H9 (cell line): ENCODE data around the gene NPS. TPM values are rescaled to one million over a fixed set of nuclear protein-coding genes. Genes with fewer than 3 reads are reported as not detected.

ENCODE experiments used
- DNase-seq: peaks from one replicate; pipeline ENCODE4 v3.0.0-alpha.2; 2017
- H2AFZ ChIP-seq: one replicate; pipeline ENCODE4 v1.6.1; 2013; ENCODE audit warnings: mild to moderate bottlenecking, low read length, control low read depth, moderate library complexity
- H2AK5ac ChIP-seq: 2 replicates; pipeline ENCODE4 v1.6.1; 2013; ENCODE audit warnings: low read length, control low read depth, mixed read lengths; ENCODE audit not compliant: insufficient read length
- H2BK120ac ChIP-seq: one replicate; pipeline ENCODE4 v1.6.1; 2013; ENCODE audit warnings: low read depth, mild to moderate bottlenecking, low read length, control low read depth, inconsistent platforms; ENCODE audit not compliant: poor library complexity, severe bottlenecking
- H2BK12ac ChIP-seq: 2 replicates; pipeline ENCODE4 v1.6.1; 2013; ENCODE audit warnings: low read length, control low read depth, mixed read lengths, low read depth; ENCODE audit not compliant: insufficient read length
- H2BK15ac ChIP-seq: 2 replicates; pipeline ENCODE4 v1.6.1; 2013; ENCODE audit warnings: low read depth, low read length, control low read depth
- H2BK20ac ChIP-seq: one replicate; pipeline ENCODE4 v1.6.1; 2013; ENCODE audit warnings: low read depth, mild to moderate bottlenecking, low read length, control low read depth, inconsistent platforms; ENCODE audit not compliant: poor library complexity, severe bottlenecking
- H2BK5ac ChIP-seq: 2 replicates; pipeline ENCODE4 v1.6.1; 2013; ENCODE audit warnings: low read length, control low read depth, mixed read lengths; ENCODE audit not compliant: insufficient read length
- H3K14ac ChIP-seq: 2 replicates; pipeline ENCODE4 v1.6.1; 2013; ENCODE audit warnings: low read length, control low read depth; ENCODE audit not compliant: insufficient read depth
- H3K18ac ChIP-seq: 2 replicates; pipeline ENCODE4 v1.6.1; 2013; ENCODE audit warnings: low read depth, mild to moderate bottlenecking, mixed read lengths, low read length, control low read depth; ENCODE audit not compliant: insufficient read length
- H3K23ac ChIP-seq: 2 replicates; pipeline ENCODE4 v1.6.1; 2013; ENCODE audit warnings: low read length, control low read depth, mixed read lengths, low read depth; ENCODE audit not compliant: insufficient read length
- H3K23me2 ChIP-seq: 2 replicates; pipeline ENCODE4 v1.6.1; 2013; ENCODE audit warnings: low read depth, mild to moderate bottlenecking, mixed read lengths, low read length, control low read depth; ENCODE audit not compliant: insufficient read length, poor library complexity, severe bottlenecking
- H3K27ac ChIP-seq: 2 replicates; pipeline ENCODE4 v1.5.1; 2013; ENCODE audit warnings: low read length, control low read depth, mixed read lengths, low read depth; ENCODE audit not compliant: insufficient read length
- H3K27me3 ChIP-seq: 2 replicates; pipeline ENCODE4 v1.6.1; 2013; ENCODE audit warnings: low read length, control low read depth, inconsistent platforms; ENCODE audit not compliant: insufficient read depth
- H3K4ac ChIP-seq: 2 replicates; pipeline ENCODE4 v1.6.1; 2013; ENCODE audit warnings: low read depth, mild to moderate bottlenecking, control low read depth, inconsistent platforms, low read length, moderate library complexity
- H3K4me1 ChIP-seq: 2 replicates; pipeline ENCODE4 v1.6.1; 2013; ENCODE audit warnings: low read length, control low read depth, inconsistent platforms; ENCODE audit not compliant: insufficient read depth
- H3K4me2 ChIP-seq: 2 replicates; pipeline ENCODE4 v1.6.1; 2013; ENCODE audit warnings: low read length, control low read depth, mixed read lengths; ENCODE audit not compliant: insufficient read length, insufficient read depth
- H3K56ac ChIP-seq: 2 replicates; pipeline ENCODE4 v1.6.1; 2013; ENCODE audit warnings: low read depth, mild to moderate bottlenecking, mixed read lengths, low read length, control low read depth; ENCODE audit not compliant: insufficient read length
- H3K79me1 ChIP-seq: 2 replicates; pipeline ENCODE4 v1.6.1; 2013; ENCODE audit warnings: low read depth, mild to moderate bottlenecking, moderate library complexity, low read length, control low read depth, inconsistent platforms; ENCODE audit not compliant: insufficient read depth, poor library complexity, severe bottlenecking
- H3K79me2 ChIP-seq: 2 replicates; pipeline ENCODE4 v1.6.1; 2013; ENCODE audit warnings: low read length, control low read depth, inconsistent platforms; ENCODE audit not compliant: insufficient read depth
- H3K9ac ChIP-seq: 2 replicates; pipeline ENCODE4 v1.6.1; 2013; ENCODE audit warnings: low read length, control low read depth, mixed read lengths; ENCODE audit not compliant: insufficient read length; ENCODE audit errors: extremely low read depth
- H3K9me3 ChIP-seq: one replicate; pipeline ENCODE4 v1.6.1; 2013; ENCODE audit warnings: low read depth, low read length, inconsistent platforms; ENCODE audit not compliant: control insufficient read depth
- H3T11ph ChIP-seq: one replicate; pipeline ENCODE4 v1.6.1; 2013; ENCODE audit warnings: mild to moderate bottlenecking, low read length, control low read depth, inconsistent platforms
- H4K20me1 ChIP-seq: one replicate; pipeline ENCODE4 v1.6.1; 2013; ENCODE audit not compliant: control insufficient read depth, insufficient read length, insufficient read depth
- H4K5ac ChIP-seq: 2 replicates; pipeline ENCODE4 v1.6.1; 2013; ENCODE audit warnings: low read depth, mild to moderate bottlenecking, mixed read lengths, low read length, control low read depth; ENCODE audit not compliant: insufficient read length
- H4K8ac ChIP-seq: replicated peaks from 2 replicates; pipeline ENCODE4 v1.6.1; 2013; ENCODE audit warnings: low read length, control low read depth, mixed read lengths, low read depth; ENCODE audit not compliant: insufficient read length
- H4K91ac ChIP-seq: 2 replicates; pipeline ENCODE4 v1.6.1; 2013; ENCODE audit warnings: low read depth, mild to moderate bottlenecking, moderate library complexity, mixed read lengths, low read length, control low read depth; ENCODE audit not compliant: insufficient read length
- H3K27ac Mint-ChIP-seq, 3 experiments: 2 replicates in 2 of 3; 3 replicates in 1 of 3; pipeline ENCODE4 v1.8.0; 2020 to 2021; ENCODE audit warnings: mixed read lengths in 3 of 3, mild to moderate bottlenecking in 1 of 3, moderate library complexity in 1 of 3
- H3K27me3 Mint-ChIP-seq: 2 replicates; pipeline ENCODE4 v1.8.0; 2021; ENCODE audit warnings: low read depth, mild to moderate bottlenecking, moderate library complexity, mixed read lengths
- H3K36me3 Mint-ChIP-seq, 3 experiments: 2 replicates in 2 of 3; 3 replicates in 1 of 3; pipeline ENCODE4 v1.8.0; 2020 to 2021; ENCODE audit warnings: low read depth in 3 of 3, mixed read lengths in 3 of 3; ENCODE audit not compliant: insufficient read depth in 1 of 3
- H3K4me1 Mint-ChIP-seq, 2 experiments: 2 replicates each; pipeline ENCODE4 v1.8.0; 2020; ENCODE audit warnings: mixed read lengths in 2 of 2
- H3K4me3 Mint-ChIP-seq, 2 experiments: 2 replicates in 1 of 2; 3 replicates in 1 of 2; pipeline ENCODE4 v1.8.0; 2020 to 2021; ENCODE audit warnings: mild to moderate bottlenecking in 2 of 2, mixed read lengths in 2 of 2, moderate library complexity in 1 of 2
- H3K9me3 Mint-ChIP-seq, 2 experiments: 2 replicates in 1 of 2; 3 replicates in 1 of 2; pipeline ENCODE4 v1.8.0; 2020; ENCODE audit warnings: mild to moderate bottlenecking in 2 of 2, mixed read lengths in 2 of 2, moderate library complexity in 1 of 2
- CTCF ChIP-seq: fragments of 200-600 bp; sonication (generic); conservative IDR thresholded peaks from 3 replicates; pipeline ENCODE4 v1.8.0; 2021; ENCODE audit warnings: antibody characterized with exemption, mild to moderate bottlenecking
- WGBS: extraction: QIAGEN DNeasy Blood & Tissue Kit; methylation state at CpG from one replicate; pipeline ENCODE4 v1.1.7; 2013; ENCODE audit warnings: missing lambda C conversion rate, low lambda C conversion rate, mixed read lengths; ENCODE audit not compliant: insufficient read length; ENCODE audit errors: extremely low coverage; 5-methylcytosine and 5-hydroxymethylcytosine counted together
- total RNA-seq: library from RNA; stranded (reverse); gene quantifications from 2 replicates; pipeline ENCODE4 v1.2.1, GENCODE V29; 2021

Gene NPS
- total RNA-seq, 1 experiment from 2014 or later = not detected

- WGBS = no CpG with 5 or more reads among the region's 4 CpGs
- H3K27ac Mint-ChIP-seq = no peak overlapping the region
Observed at GRCh38 chr10:127565583-127565982, 16.5 kb downstream of the NPS start.

More at GRCh38 chr10:127565583-127565982, 16.5 kb downstream of the NPS start:
- Histone ChIP-seq H3K27ac (no peak overlapping the region), H4K91ac (no peak overlapping the region), H2BK120ac (no peak overlapping the region), H3K9ac (no peak overlapping the region), H2AK5ac (no peak overlapping the region), H3K23me2 (no peaks in the 10 kb centered on the region), H3K18ac (no peak overlapping the region), H4K5ac (no peak overlapping the region), H2AFZ (no peak overlapping the region), H3K27me3 (no peaks in the 10 kb centered on the region), H3K14ac (no peak overlapping the region), H3K23ac (no peak overlapping the region), H3K4me2 (no peak overlapping the region), H2BK12ac (no peak overlapping the region), H3K79me1 (no peaks in the 10 kb centered on the region), H4K20me1 (no peaks in the 10 kb centered on the region), H2BK5ac (no peak overlapping the region), H3K4me1 (no peaks in the 10 kb centered on the region), H3T11ph (no peak overlapping the region), H4K8ac (no peak overlapping the region), H2BK15ac (no peak overlapping the region), H3K9me3 (no peaks in the 10 kb centered on the region), H2BK20ac (no peak overlapping the region), H3K4ac (no peak overlapping the region), H3K79me2 (no peaks in the 10 kb centered on the region), H3K56ac (no peak overlapping the region)
- Mint-ChIP-seq H3K4me3 (no peak overlapping the region), H3K36me3 (no peaks in the 10 kb centered on the region; a peak in 1 of 7 replicates), H3K4me1 (peaks cover 0 to 4% of the 10 kb centered on the region in 2 experiments; a peak in 2 of 4 replicates), H3K27me3 (peaks cover 4% of the 10 kb centered on the region; the same call in 1 of the 2 replicates), H3K9me3 (no peaks in the 10 kb centered on the region)
- no peak for DNase-seq
- no peak for TF ChIP-seq CTCF
